HepG2 (cell line): ENCODE data around the gene SLC38A3. TPM values are rescaled to one million over a fixed set of nuclear protein-coding genes. Genes with fewer than 3 reads are reported as not detected.

Experiments used
- ESRRA ChIP-seq: sonication (generic); formaldehyde crosslinking; IDR thresholded peaks from 2 replicates; pipeline ENCODE4 v1.5.1; 2020; ENCODE audit warnings: mild to moderate bottlenecking, low read depth, missing genetic modification reagents
- ETV6 ChIP-seq: sonication (generic); formaldehyde crosslinking; conservative IDR thresholded peaks from 2 replicates; pipeline ENCODE4 v1.4.0; 2020; ENCODE audit warnings: missing genetic modification reagents
- FLYWCH1 ChIP-seq: sonication (generic); formaldehyde crosslinking; IDR thresholded peaks from 2 replicates; pipeline ENCODE4 v1.8.1; 2023; ENCODE audit warnings: mild to moderate bottlenecking, missing genetic modification reagents
- GPBP1L1 ChIP-seq: sonication (generic); formaldehyde crosslinking; IDR thresholded peaks from 2 replicates; pipeline ENCODE4 v1.5.0; 2020; ENCODE audit warnings: mild to moderate bottlenecking, missing genetic modification reagents
- HDAC2 ChIP-seq: sonication (generic); formaldehyde crosslinking; IDR thresholded peaks from 2 replicates; pipeline ENCODE4 v1.4.0; 2020; ENCODE audit warnings: missing genetic modification reagents
- KLF16 ChIP-seq, 2 experiments: sonication (generic) in 1 of 2; formaldehyde crosslinking in 1 of 2; IDR thresholded peaks; 2 replicates each; pipeline versions ENCODE4 v1.6.1 to v1.8.0; 2016 to 2023; ENCODE audit warnings: missing genetic modification reagents in 2 of 2, missing compliant biosample characterization in 1 of 2
- MEIS2 ChIP-seq: sonication (generic); formaldehyde crosslinking; IDR thresholded peaks from 2 replicates; pipeline ENCODE4 v1.9.0; 2021; ENCODE audit warnings: mild to moderate bottlenecking, missing genetic modification reagents
- NCOR1 ChIP-seq: fragments of 200-600 bp; sonication (generic); IDR thresholded peaks from 2 replicates; pipeline ENCODE4 v1.7.0; 2017; ENCODE audit warnings: antibody characterized with exemption, low read length, borderline replicate concordance
- PHF5A ChIP-seq: IDR thresholded peaks from one replicate; pipeline ENCODE4 v1.6.1; 2018; ENCODE audit warnings: low read depth, missing genetic modification reagents; ENCODE audit not compliant: unreplicated experiment
- PRMT3 ChIP-seq: sonication (generic); formaldehyde crosslinking; IDR thresholded peaks from 2 replicates; pipeline ENCODE4 v1.8.1; 2022; ENCODE audit warnings: low read depth, mild to moderate bottlenecking, moderate library complexity, missing genetic modification reagents, borderline replicate concordance
- RAD51 ChIP-seq: fragments of 450-650 bp; IDR thresholded peaks from 2 replicates; pipeline ENCODE4 v1.6.1; 2016; ENCODE audit warnings: borderline replicate concordance
- SOX13 ChIP-seq, 3 experiments: fragments of 450-650 bp in 1 of 3; sonication (generic) in 1 of 3; formaldehyde crosslinking in 1 of 3; IDR thresholded peaks in 2 of 3; conservative IDR thresholded peaks in 1 of 3; 2 replicates each; pipeline versions ENCODE4 v1.5.0 to v1.6.1; 2016 to 2020; ENCODE audit warnings: antibody characterized with exemption in 1 of 3, mild to moderate bottlenecking in 1 of 3, missing compliant biosample characterization in 1 of 3, missing genetic modification reagents in 1 of 3, moderate library complexity in 1 of 3
- SP2 ChIP-seq: sonication (generic); formaldehyde crosslinking; IDR thresholded peaks from 2 replicates; pipeline ENCODE4 v1.5.1; 2020; ENCODE audit warnings: mild to moderate bottlenecking, missing genetic modification reagents
- SSRP1 ChIP-seq: IDR thresholded peaks from 2 replicates; pipeline ENCODE4 v1.6.1; 2016; ENCODE audit warnings: control low read depth
- TGIF2 ChIP-seq: IDR thresholded peaks from 2 replicates; pipeline ENCODE4 v1.6.1; 2016; ENCODE audit warnings: control low read depth, missing compliant biosample characterization
- XRCC5 ChIP-seq: fragments of 200-400 bp; formaldehyde crosslinking; optimal IDR thresholded peaks from 2 replicates; pipeline ENCODE3; 2017; ENCODE audit warnings: mild to moderate bottlenecking, low read length
- ZBTB8A ChIP-seq: sonication (generic); formaldehyde crosslinking; IDR thresholded peaks from 2 replicates; pipeline ENCODE4 v1.4.0; 2020; ENCODE audit warnings: mild to moderate bottlenecking, low read depth, missing genetic modification reagents, borderline replicate concordance
- ZFYVE20 ChIP-seq: sonication (generic); formaldehyde crosslinking; IDR thresholded peaks from 2 replicates; pipeline ENCODE4 v1.8.0; 2023; ENCODE audit warnings: low read depth, mild to moderate bottlenecking, moderate library complexity, missing genetic modification reagents, borderline replicate concordance
- ZNF367 ChIP-seq: sonication (generic); formaldehyde crosslinking; IDR thresholded peaks from 2 replicates; pipeline ENCODE4 v1.4.0; 2020; ENCODE audit warnings: missing genetic modification reagents, borderline replicate concordance
- ZNF558 ChIP-seq: sonication (generic); formaldehyde crosslinking; IDR thresholded peaks from 2 replicates; pipeline ENCODE4 v1.9.0; 2022; ENCODE audit warnings: mild to moderate bottlenecking, missing genetic modification reagents, borderline replicate concordance
- ZNF652 ChIP-seq: IDR thresholded peaks from 2 replicates; pipeline ENCODE4 v1.6.1; 2016; ENCODE audit warnings: low read depth, borderline replicate concordance
- ZNF724P ChIP-seq: sonication (generic); formaldehyde crosslinking; IDR thresholded peaks from 2 replicates; pipeline ENCODE4 v1.8.0; 2022; ENCODE audit warnings: missing genetic modification reagents, borderline replicate concordance
- ZNF740 ChIP-seq: sonication (generic); formaldehyde crosslinking; IDR thresholded peaks from 2 replicates; pipeline ENCODE4 v1.4.0; 2020; ENCODE audit warnings: missing genetic modification reagents
- ZNF772 ChIP-seq: sonication (generic); formaldehyde crosslinking; IDR thresholded peaks from 2 replicates; pipeline ENCODE4 v1.5.0; 2020; ENCODE audit warnings: mild to moderate bottlenecking, missing genetic modification reagents
- ZNF883 ChIP-seq: sonication (generic); formaldehyde crosslinking; IDR thresholded peaks from 2 replicates; pipeline ENCODE4 v1.5.1; 2020; ENCODE audit warnings: mild to moderate bottlenecking, missing genetic modification reagents; ENCODE audit errors: not compliant biosample characterization
- ZSCAN31 ChIP-seq: sonication (generic); formaldehyde crosslinking; IDR thresholded peaks from 2 replicates; pipeline ENCODE4 v1.5.0; 2020; ENCODE audit warnings: low read depth, mild to moderate bottlenecking, missing genetic modification reagents
- polyA plus RNA-seq, 8 experiments: library from polyadenylated mRNA; depleted of rRNA in 3 of 8; stranded (reverse) in 7 of 8; unstranded in 1 of 8; fragments of >200 nt; fragmentation: Illumina TruSeq in 4 of 8; extraction: Trizol in 4 of 8; gene quantifications; 2 replicates each; pipeline versions ENCODE4 v1.2.1 to v1.2.3, GENCODE V29; 2011 to 2016; ENCODE audit warnings: low read depth in 4 of 8, missing spikeins in 1 of 8, mixed read lengths in 1 of 8; ENCODE audit not compliant: insufficient read depth in 1 of 8
- total RNA-seq, 5 experiments: library from RNA; depleted of rRNA; stranded (reverse); fragments of >200 nt; fragmentation: Illumina TruSeq; extraction: Trizol; gene quantifications; 2 replicates each; pipeline ENCODE4 v1.2.3, GENCODE V29; 2016; ENCODE audit warnings: low read depth in 1 of 5
- TF ChIP-seq, protein P1 (sequence below): sonication (generic); formaldehyde crosslinking; IDR thresholded peaks from 2 replicates; pipeline ENCODE4 v1.4.0; 2020; ENCODE audit warnings: missing genetic modification reagents

The SLC38A3 gene
- total and polyA plus RNA-seq, 2 of the 13 experiments (the other 11 are each of a cell fraction or from before 2014, with no cell fraction given), result 29.8 to 164 TPM

GRCh38 chr3:50201573-50202315 lies 3.3 kb upstream of the SLC38A3 start (continued):
- TF ChIP-seq ZNF772 (peak; percentile 75; the same call in 1 of the 2 replicates), HDAC2 (CRISPR knock-in tag) (peak; percentile 73), ZSCAN31 (CRISPR knock-in tag) (no peak), ZNF883 (CRISPR knock-in tag) (peak; percentile 42), ZNF558 (CRISPR knock-in tag) (no peak), RAD51 (no peak), ZBTB8A (no peak), NCOR1 (peak; percentile 35; the same call in 1 of the 2 replicates), ZNF367 (CRISPR knock-in tag) (no peak), ZNF740 (CRISPR knock-in tag) (no peak), TGIF2 (CRISPR knock-in tag) (0 out of 2 replicates have a peak, but pooled peaks have one; percentile 84), ZNF652 (CRISPR knock-in tag) (no peak), ZNF724P (no peak), SP2 (CRISPR knock-in tag) (0 out of 2 replicates have a peak, but pooled peaks have one; percentile 12), SOX13 (IDR thresholded peaks at IDR 0.05) (no peak), SOX13 (CRISPR knock-in tag; conservative IDR thresholded peaks at IDR 0.05 in 1 of 2, IDR thresholded peaks at IDR 0.05 in 1 of 2) (peak in 1 of 2 experiments; percentile 14; a peak in 1 of 4 replicates), GPBP1L1 (CRISPR knock-in tag) (no peak), MEIS2 (CRISPR knock-in tag) (peak; percentile 19; the same call in 1 of the 2 replicates), PHF5A (CRISPR knock-in tag) (peak; percentile 61), FLYWCH1 (CRISPR knock-in tag) (no peak), XRCC5 (no peak), SSRP1 (CRISPR knock-in tag) (no peak), KLF16 (CRISPR knock-in tag; IDR thresholded peaks at IDR 0.05) (0 out of 4 replicates have a peak, but pooled peaks of 1 of the 2 experiments have one; percentile 22), PRMT3 (CRISPR knock-in tag) (no peak), ETV6 (CRISPR knock-in tag) (no peak), ZFYVE20 (CRISPR knock-in tag) (no peak), ESRRA (CRISPR knock-in tag) (peak; percentile 58; the same call in 1 of the 2 replicates)
- TF ChIP-seq, protein P1, sequence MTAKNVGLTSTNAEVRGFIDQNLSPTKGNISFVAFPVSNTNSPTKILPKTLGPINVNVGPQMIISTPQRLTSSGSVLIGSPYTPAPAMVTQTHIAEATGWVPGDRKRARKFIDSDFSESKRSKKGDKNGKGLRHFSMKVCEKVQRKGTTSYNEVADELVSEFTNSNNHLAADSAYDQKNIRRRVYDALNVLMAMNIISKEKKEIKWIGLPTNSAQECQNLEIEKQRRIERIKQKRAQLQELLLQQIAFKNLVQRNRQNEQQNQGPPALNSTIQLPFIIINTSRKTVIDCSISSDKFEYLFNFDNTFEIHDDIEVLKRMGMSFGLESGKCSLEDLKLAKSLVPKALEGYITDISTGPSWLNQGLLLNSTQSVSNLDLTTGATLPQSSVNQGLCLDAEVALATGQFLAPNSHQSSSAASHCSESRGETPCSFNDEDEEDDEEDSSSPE (CRISPR knock-in tag), result peak; percentile 44; the same call in 1 of the 2 replicates
